ENCODE results near the gene TRIM9. TPM values are rescaled to one million over a fixed set of nuclear protein-coding genes. Genes with fewer than 3 reads are reported as not detected.

TRIM9 gene
- total and polyA plus RNA-seq, 2 experiments from 2014 or later = 2.3 to 4.1 TPM

- DNase-seq (ENCODE audit: low read depth in 1 of 2, low spot score in 1 of 2) = no peak
- no peaks in the 10 kb centered on the region for H3K36me3 ChIP-seq
- no peaks in the 10 kb centered on the region for H3K27me3 ChIP-seq
- no peaks in the 10 kb centered on the region for H3K9me3 ChIP-seq (ENCODE audit: low read depth)
- H3K4me1 ChIP-seq (ENCODE audit: low read depth) = no peaks in the 10 kb centered on the region
- TF ChIP-seq, protein P1, sequence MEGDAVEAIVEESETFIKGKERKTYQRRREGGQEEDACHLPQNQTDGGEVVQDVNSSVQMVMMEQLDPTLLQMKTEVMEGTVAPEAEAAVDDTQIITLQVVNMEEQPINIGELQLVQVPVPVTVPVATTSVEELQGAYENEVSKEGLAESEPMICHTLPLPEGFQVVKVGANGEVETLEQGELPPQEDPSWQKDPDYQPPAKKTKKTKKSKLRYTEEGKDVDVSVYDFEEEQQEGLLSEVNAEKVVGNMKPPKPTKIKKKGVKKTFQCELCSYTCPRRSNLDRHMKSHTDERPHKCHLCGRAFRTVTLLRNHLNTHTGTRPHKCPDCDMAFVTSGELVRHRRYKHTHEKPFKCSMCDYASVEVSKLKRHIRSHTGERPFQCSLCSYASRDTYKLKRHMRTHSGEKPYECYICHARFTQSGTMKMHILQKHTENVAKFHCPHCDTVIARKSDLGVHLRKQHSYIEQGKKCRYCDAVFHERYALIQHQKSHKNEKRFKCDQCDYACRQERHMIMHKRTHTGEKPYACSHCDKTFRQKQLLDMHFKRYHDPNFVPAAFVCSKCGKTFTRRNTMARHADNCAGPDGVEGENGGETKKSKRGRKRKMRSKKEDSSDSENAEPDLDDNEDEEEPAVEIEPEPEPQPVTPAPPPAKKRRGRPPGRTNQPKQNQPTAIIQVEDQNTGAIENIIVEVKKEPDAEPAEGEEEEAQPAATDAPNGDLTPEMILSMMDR (IDR thresholded peaks at IDR 0.05; ENCODE audit: low read depth, low read length) = no peak
- no peak overlapping the region for H3K27ac ChIP-seq
- no peak overlapping the region for H3K4me3 ChIP-seq
Observed at GRCh38 chr14:51056421-51056820, 38.5 kb downstream of the TRIM9 start.

DNA sequence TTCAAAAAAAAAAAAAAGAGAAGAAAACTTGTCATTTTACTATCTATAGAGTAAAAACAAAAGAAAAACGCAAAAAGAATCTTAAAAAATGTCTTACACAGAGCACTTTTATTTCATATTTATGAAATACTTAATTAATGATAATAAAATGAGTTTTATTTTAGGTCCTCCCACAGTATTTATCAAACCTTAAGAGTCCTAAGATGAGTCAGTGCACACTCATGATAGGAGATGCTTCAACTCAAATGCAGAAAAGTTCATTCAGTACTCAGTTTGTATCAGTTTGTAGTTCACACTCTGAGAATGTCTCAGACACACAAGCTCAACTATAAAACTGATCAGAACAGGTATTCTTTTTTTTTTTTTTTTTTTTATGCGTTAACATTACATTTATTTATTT is 41.7 kb downstream of the TRIM9 start:
- DNase-seq (ENCODE audit: low read depth in 1 of 2, low spot score in 1 of 2) = no peak
- no peaks in the 10 kb centered on the region for H3K27me3 ChIP-seq
- TF ChIP-seq, protein P1 (IDR thresholded peaks at IDR 0.05; ENCODE audit: low read depth, low read length) = no peak
- H3K4me1 ChIP-seq (ENCODE audit: low read depth) = no peaks in the 10 kb centered on the region
- H3K27ac ChIP-seq = no peak overlapping the region
- no peak overlapping the region for H3K4me3 ChIP-seq
- H3K36me3 ChIP-seq = no peaks in the 10 kb centered on the region
- H3K9me3 ChIP-seq (ENCODE audit: low read depth) = no peaks in the 10 kb centered on the region

DNA sequence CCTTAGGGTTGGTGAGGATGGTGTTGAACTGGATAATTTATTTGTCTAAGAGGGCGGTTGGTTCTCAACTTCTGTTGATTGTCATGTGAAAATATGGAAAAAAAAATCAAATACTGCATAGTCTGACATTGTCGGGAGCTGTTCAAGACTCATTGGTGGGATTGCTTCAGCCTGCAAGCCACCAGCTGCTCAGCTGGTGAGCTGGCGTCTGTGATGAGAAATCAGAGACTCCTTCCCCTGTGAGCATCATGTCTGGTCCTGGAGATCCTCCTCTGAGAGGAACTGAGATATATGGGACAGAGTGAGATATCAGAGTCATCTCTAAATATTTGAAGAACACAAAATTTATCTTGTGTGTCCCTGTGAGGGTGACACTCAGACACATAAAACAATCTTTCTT is 49.9 kb downstream of the TRIM9 start:
- no peaks in the 10 kb centered on the region for H3K4me1 ChIP-seq (ENCODE audit: low read depth)
- no peaks in the 10 kb centered on the region for H3K36me3 ChIP-seq
- TF ChIP-seq, protein P1 (IDR thresholded peaks at IDR 0.05; ENCODE audit: low read depth, low read length) = no peak
- DNase-seq (ENCODE audit: low read depth in 1 of 2, low spot score in 1 of 2) = no peak
- no peak overlapping the region for H3K27ac ChIP-seq
- H3K4me3 ChIP-seq = no peak overlapping the region
- H3K27me3 ChIP-seq = no peaks in the 10 kb centered on the region
- H3K9me3 ChIP-seq (ENCODE audit: low read depth) = no peaks in the 10 kb centered on the region

DNA sequence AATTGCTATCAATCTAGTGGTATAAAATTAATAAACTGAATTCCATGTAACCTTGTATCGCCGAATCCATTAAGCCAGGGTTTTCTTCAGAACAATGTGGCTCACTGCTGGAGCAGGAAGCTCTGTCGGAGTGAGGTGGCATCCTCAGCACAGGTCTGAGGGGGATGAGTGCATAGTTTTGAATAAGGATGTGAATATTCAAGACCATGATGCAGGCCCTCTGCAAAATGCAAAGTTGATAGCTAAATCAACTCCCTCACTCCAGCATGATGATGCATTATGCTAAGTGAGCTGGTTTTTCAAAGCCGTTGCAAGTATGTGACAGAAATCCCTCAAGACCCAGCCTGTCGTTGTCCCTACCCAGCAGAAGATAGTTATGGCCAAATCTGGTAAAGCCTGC is 53.0 kb downstream of the TRIM9 start:
- H3K4me3 ChIP-seq = no peak overlapping the region
- H3K4me1 ChIP-seq (ENCODE audit: low read depth) = no peaks in the 10 kb centered on the region
- TF ChIP-seq, protein P1 (IDR thresholded peaks at IDR 0.05; ENCODE audit: low read depth, low read length) = no peak
- no peak for DNase-seq (ENCODE audit: low read depth in 1 of 2, low spot score in 1 of 2)
- H3K27me3 ChIP-seq = no peaks in the 10 kb centered on the region
- no peaks in the 10 kb centered on the region for H3K36me3 ChIP-seq
- no peak overlapping the region for H3K27ac ChIP-seq
- H3K9me3 ChIP-seq (ENCODE audit: low read depth) = no peaks in the 10 kb centered on the region

GRCh38 chr14:51041108-51041531 is 53.8 kb downstream of the TRIM9 start:
- no peaks in the 10 kb centered on the region for H3K9me3 ChIP-seq (ENCODE audit: low read depth)
- no peaks in the 10 kb centered on the region for H3K4me1 ChIP-seq (ENCODE audit: low read depth)
- peak in 1 of 2 donors; percentile 8 for DNase-seq (ENCODE audit: low read depth in 1 of 2, low spot score in 1 of 2)
- H3K27me3 ChIP-seq = no peaks in the 10 kb centered on the region
- no peak overlapping the region for H3K27ac ChIP-seq
- no peak overlapping the region for H3K4me3 ChIP-seq
- TF ChIP-seq, protein P1 (IDR thresholded peaks at IDR 0.05; ENCODE audit: low read depth, low read length) = no peak
- H3K36me3 ChIP-seq = no peaks in the 10 kb centered on the region

GRCh38 chr14:51039252-51039651 is 55.7 kb downstream of the TRIM9 start:
- Histone ChIP-seq H3K4me3 (no peak overlapping the region), H3K4me1 (ENCODE audit: low read depth) (no peaks in the 10 kb centered on the region), H3K9me3 (ENCODE audit: low read depth) (no peaks in the 10 kb centered on the region), H3K27me3 (no peaks in the 10 kb centered on the region), H3K27ac (no peak overlapping the region), H3K36me3 (no peaks in the 10 kb centered on the region)
- DNase-seq (ENCODE audit: low read depth in 1 of 2, low spot score in 1 of 2) = no peak
- TF ChIP-seq, protein P1 (IDR thresholded peaks at IDR 0.05; ENCODE audit: low read depth, low read length) = no peak

Data from cardiac muscle cell (in vitro differentiated cells and primary cell).